ENCODE data around the gene PI4K2A. TPM values are rescaled to one million over a fixed set of nuclear protein-coding genes. Genes with fewer than 3 reads are reported as not detected.

PI4K2A gene
- total RNA-seq, 1 donor from 2014 or later = 17.7 TPM

- H3K4me3 ChIP-seq = no peak overlapping the region
- H3K27me3 ChIP-seq = no peaks in the 10 kb centered on the region
- peak overlapping the region; percentile 56 for H3K27ac ChIP-seq
- intact Hi-C loops (cut with DNase I) = no loop called here
- H3K4me1 ChIP-seq = peaks cover 38% of the 10 kb centered on the region
- no peak for TF ChIP-seq POLR2A (IDR thresholded peaks at IDR 0.05)
- TF ChIP-seq CTCF (IDR thresholded peaks at IDR 0.05) = no peak
- TF ChIP-seq POLR2AphosphoS5 (IDR thresholded peaks at IDR 0.05; ENCODE audit: insufficient read depth in 1 of 2, low read depth in 1 of 2) = no peak
- H3K9me3 ChIP-seq = no peaks in the 10 kb centered on the region
- no peaks in the 10 kb centered on the region for H3K36me3 ChIP-seq
- DNase-seq (ENCODE audit: extremely low spot score in 2 of 2) = no peak
These were observed 67.7 kb downstream of the PI4K2A start for GRCh38 chr10:97708167-97708566.

GRCh38 chr10:97708976-97709946, 68.8 kb downstream of the PI4K2A start:
- H3K9me3 ChIP-seq = no peaks in the 10 kb centered on the region
- no peaks in the 10 kb centered on the region for H3K27me3 ChIP-seq
- TF ChIP-seq POLR2A (IDR thresholded peaks at IDR 0.05) = no peak
- peak in 1 of 2 donors; percentile 50 for TF ChIP-seq POLR2AphosphoS5 (IDR thresholded peaks at IDR 0.05; ENCODE audit: insufficient read depth in 1 of 2, low read depth in 1 of 2)
- peak; percentile 67 to 73 (median 73) for TF ChIP-seq CTCF (IDR thresholded peaks at IDR 0.05)
- no peaks in the 10 kb centered on the region for H3K36me3 ChIP-seq
- no peak for DNase-seq (ENCODE audit: extremely low spot score in 2 of 2)
- peak overlapping the region; percentile 56 for H3K27ac ChIP-seq
- H3K4me3 ChIP-seq = no peak overlapping the region
- intact Hi-C loops (cut with DNase I) = no loop called here
- peaks cover 40% of the 10 kb centered on the region for H3K4me1 ChIP-seq

DNA sequence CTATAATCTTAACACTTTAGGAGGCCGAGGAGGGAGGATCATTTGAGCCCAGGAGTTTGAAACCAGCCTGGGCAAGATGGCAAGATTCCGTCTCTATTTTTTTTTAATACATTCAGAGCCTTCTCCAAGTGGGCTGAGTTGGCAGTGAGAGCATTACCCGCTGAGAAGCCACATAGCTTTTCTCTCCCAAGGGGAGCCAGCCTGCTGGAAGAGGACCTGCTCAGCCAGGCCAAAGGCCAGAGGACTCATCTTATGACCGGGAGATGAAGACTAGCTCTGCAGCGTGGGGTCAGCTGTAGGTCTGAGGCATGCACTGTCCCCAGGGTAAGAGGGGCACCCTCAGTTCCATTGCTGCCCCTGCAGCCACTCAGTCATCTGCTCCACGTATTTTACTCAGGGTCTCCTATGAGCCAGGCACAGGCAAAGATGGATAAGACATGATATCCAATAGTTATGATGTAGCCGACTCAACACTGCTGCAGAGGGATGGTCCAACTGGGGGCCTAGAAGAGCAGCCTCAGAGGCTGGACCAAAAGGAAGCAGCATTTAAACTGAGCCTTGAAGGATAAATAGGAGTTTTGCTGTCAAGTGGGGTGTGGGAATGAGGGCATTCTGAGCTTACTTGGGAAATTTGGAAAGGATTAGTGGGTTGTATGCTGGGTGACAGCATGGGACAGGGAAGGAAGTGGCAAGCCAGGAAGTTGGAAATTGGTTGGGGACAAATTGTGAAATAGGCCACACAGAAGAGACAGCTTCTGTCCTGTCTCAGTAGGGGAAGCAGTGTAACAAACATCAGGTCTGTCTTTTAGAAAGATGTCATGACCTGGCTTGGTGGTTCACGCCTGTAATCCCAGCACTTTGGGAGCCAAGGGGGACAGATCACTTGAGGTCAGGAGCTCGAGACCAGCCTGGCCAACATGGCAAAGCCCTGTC, 71.4 kb downstream of the PI4K2A start:
- Histone ChIP-seq H3K4me3 (no peak overlapping the region), H3K36me3 (no peaks in the 10 kb centered on the region), H3K4me1 (peaks cover 64% of the 10 kb centered on the region), H3K9me3 (no peaks in the 10 kb centered on the region), H3K27me3 (no peaks in the 10 kb centered on the region), H3K27ac (peak overlapping the region; percentile 97)
- TF ChIP-seq POLR2A (IDR thresholded peaks at IDR 0.05) (no peak), CTCF (IDR thresholded peaks at IDR 0.05) (no peak), POLR2AphosphoS5 (IDR thresholded peaks at IDR 0.05; ENCODE audit: insufficient read depth in 1 of 2, low read depth in 1 of 2) (no peak)
- no peak for DNase-seq (ENCODE audit: extremely low spot score in 2 of 2)
- intact Hi-C loops (cut with DNase I) = no loop called here

DNA sequence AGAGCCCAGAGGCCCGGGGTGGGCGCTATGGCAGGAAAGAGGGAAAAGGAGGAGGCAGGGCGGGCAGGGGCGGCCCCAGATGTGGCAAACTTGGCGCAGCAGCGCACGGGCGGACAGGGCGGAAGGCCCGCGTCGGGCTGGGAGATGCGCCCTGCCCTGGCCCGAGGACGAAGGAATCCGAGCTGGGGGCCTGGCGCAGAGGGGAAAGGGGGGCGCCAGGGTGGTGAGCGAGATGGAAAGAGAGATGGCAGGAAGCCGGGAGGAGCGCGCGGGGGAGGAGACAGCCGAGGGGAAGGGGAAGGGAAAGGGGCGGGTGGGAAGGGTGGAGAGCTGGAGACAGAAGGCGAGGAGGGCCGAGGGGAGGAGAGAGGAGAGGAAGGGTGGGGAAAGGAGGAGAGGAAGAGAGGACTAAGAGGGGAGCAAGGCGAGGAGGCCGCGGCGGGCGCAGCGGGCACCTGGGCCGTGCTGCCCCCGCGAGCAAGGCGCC, 72.9 kb downstream of the PI4K2A start, which contains the start of gene MARVELD1:
Gene MARVELD1 (plus strand): TSS at position 392 of the 487 bp plus-strand sequence. CDS start 147 bp downstream, outside the sequence.
- H3K27ac ChIP-seq = peak within 1 kb of the TSS; percentile 97
- H3K27me3 ChIP-seq = no peaks in the 10 kb centered on the region
- DNase-seq (ENCODE audit: extremely low spot score in 2 of 2) = no peak
- H3K4me1 ChIP-seq = peaks cover 71% of the 10 kb centered on the region
- peak within 1 kb of the TSS; percentile 74 for H3K4me3 ChIP-seq
- no peaks in the 10 kb centered on the region for H3K9me3 ChIP-seq
- H3K36me3 ChIP-seq = peaks cover 0 to 10% of the 10 kb centered on the region in 2 donors
- intact Hi-C loops (cut with DNase I) = no loop called here
- TF ChIP-seq POLR2AphosphoS5 (IDR thresholded peaks at IDR 0.05; ENCODE audit: insufficient read depth in 1 of 2, low read depth in 1 of 2) (peak in 1 of 2 donors; percentile 73), POLR2A (IDR thresholded peaks at IDR 0.05) (peak in 1 of 2 donors; percentile 52), CTCF (IDR thresholded peaks at IDR 0.05) (no peak)
